Adipocyte (in vitro differentiated cells): Measurements from ENCODE around the gene CLK3.

Experiments used
- DNase-seq: peaks from one replicate; pipeline ENCODE4 v3.0.0-alpha.2; 2015; ENCODE audit warnings: low read depth
- H3K27me3 ChIP-seq: replicated peaks from 2 replicates; pipeline ENCODE4 v1.7.0; 2013; ENCODE audit warnings: mild to moderate bottlenecking, low read length, moderate library complexity; ENCODE audit not compliant: control insufficient read depth, insufficient read depth
- H3K36me3 ChIP-seq: 2 replicates; pipeline ENCODE4 v1.7.0; 2013; ENCODE audit warnings: low read length, mild to moderate bottlenecking, moderate library complexity; ENCODE audit not compliant: control insufficient read depth, insufficient read depth, severe bottlenecking
- H3K4me1 ChIP-seq: 2 replicates; pipeline ENCODE4 v1.7.0; 2013; ENCODE audit warnings: mild to moderate bottlenecking, low read length, moderate library complexity; ENCODE audit not compliant: control insufficient read depth, insufficient read depth
- H3K4me3 ChIP-seq: 2 replicates; pipeline ENCODE4 v1.7.0; 2013; ENCODE audit warnings: mild to moderate bottlenecking, low read length, moderate library complexity
- H3K9ac ChIP-seq: 2 replicates; pipeline ENCODE4 v1.7.0; 2013; ENCODE audit warnings: mild to moderate bottlenecking, low read length, moderate library complexity
- H3K9me3 ChIP-seq: 2 replicates; pipeline ENCODE4 v1.7.0; 2013; ENCODE audit warnings: mild to moderate bottlenecking, low read length, moderate library complexity; ENCODE audit not compliant: control insufficient read depth

CLK3 gene

GRCh38 chr15:74603789-74604705, 11.6 kb upstream of the CLK3 start:
- no peak overlapping the region for H3K4me3 ChIP-seq
- H3K9ac ChIP-seq, result no peak overlapping the region
- peaks cover 7% of the 10 kb centered on the region for H3K27me3 ChIP-seq
- no peak for DNase-seq
- H3K36me3 ChIP-seq, result no peaks in the 10 kb centered on the region
- H3K4me1 ChIP-seq, result peaks cover 15% of the 10 kb centered on the region
- H3K9me3 ChIP-seq, result no peaks in the 10 kb centered on the region

GRCh38 chr15:74604983-74605794, 10.4 kb upstream of the CLK3 start:
- peaks cover 12% of the 10 kb centered on the region for H3K27me3 ChIP-seq
- H3K4me1 ChIP-seq, result peaks cover 6% of the 10 kb centered on the region
- H3K4me3 ChIP-seq, result no peak overlapping the region
- H3K36me3 ChIP-seq, result no peaks in the 10 kb centered on the region
- DNase-seq, result no peak
- no peaks in the 10 kb centered on the region for H3K9me3 ChIP-seq
- no peak overlapping the region for H3K9ac ChIP-seq

GRCh38 chr15:74605795-74606150, 9.9 kb upstream of the CLK3 start:
- Histone ChIP-seq H3K4me3 (no peak overlapping the region), H3K9ac (no peak overlapping the region), H3K36me3 (no peaks in the 10 kb centered on the region), H3K27me3 (peaks cover 12% of the 10 kb centered on the region), H3K9me3 (no peaks in the 10 kb centered on the region), H3K4me1 (peaks cover 4% of the 10 kb centered on the region)
- no peak for DNase-seq

- Histone ChIP-seq H3K36me3 (no peaks in the 10 kb centered on the region), H3K4me1 (no peaks in the 10 kb centered on the region), H3K4me3 (no peak overlapping the region), H3K9ac (no peak overlapping the region), H3K9me3 (no peaks in the 10 kb centered on the region), H3K27me3 (peaks cover 12% of the 10 kb centered on the region)
- DNase-seq, result no peak
Observed at GRCh38 chr15:74608786-74609185, 6.8 kb upstream of the CLK3 start.

- Histone ChIP-seq H3K27me3 (peaks cover 12% of the 10 kb centered on the region), H3K9ac (no peak overlapping the region), H3K9me3 (no peaks in the 10 kb centered on the region), H3K36me3 (no peaks in the 10 kb centered on the region), H3K4me1 (peaks cover 3% of the 10 kb centered on the region), H3K4me3 (no peak overlapping the region)
- no peak for DNase-seq
Observed at GRCh38 chr15:74609938-74610301, 5.7 kb upstream of the CLK3 start.

GRCh38 chr15:74610302-74610951, 5.2 kb upstream of the CLK3 start:
- H3K9me3 ChIP-seq, result no peaks in the 10 kb centered on the region
- peaks cover 3% of the 10 kb centered on the region for H3K4me1 ChIP-seq
- no peak overlapping the region for H3K9ac ChIP-seq
- DNase-seq, result no peak
- H3K4me3 ChIP-seq, result no peak overlapping the region
- no peaks in the 10 kb centered on the region for H3K36me3 ChIP-seq
- H3K27me3 ChIP-seq, result peaks cover 12% of the 10 kb centered on the region

GRCh38 chr15:74611341-74611740, 4.3 kb upstream of the CLK3 start:
- Histone ChIP-seq H3K9me3 (no peaks in the 10 kb centered on the region), H3K36me3 (no peaks in the 10 kb centered on the region), H3K9ac (no peak overlapping the region), H3K4me3 (no peak overlapping the region), H3K4me1 (peaks cover 3% of the 10 kb centered on the region), H3K27me3 (peaks cover 12% of the 10 kb centered on the region)
- DNase-seq, result no peak

- DNase-seq, result no peak
- H3K27me3 ChIP-seq, result peaks cover 12% of the 10 kb centered on the region
Observed at GRCh38 chr15:74611834-74612233, 3.8 kb upstream of the CLK3 start.

GRCh38 chr15:74612677-74613076, 3.0 kb upstream of the CLK3 start:
- peaks cover 16% of the 10 kb centered on the region for H3K4me1 ChIP-seq
- DNase-seq, result no peak
- no peaks in the 10 kb centered on the region for H3K36me3 ChIP-seq
- no peak overlapping the region for H3K9ac ChIP-seq
- H3K27me3 ChIP-seq, result peaks cover 12% of the 10 kb centered on the region
- H3K4me3 ChIP-seq, result no peak overlapping the region
- H3K9me3 ChIP-seq, result no peaks in the 10 kb centered on the region

More at GRCh38 chr15:74611834-74612233, 3.8 kb upstream of the CLK3 start:
- no peaks in the 10 kb centered on the region for H3K9me3 ChIP-seq
- no peak overlapping the region for H3K9ac ChIP-seq
- H3K4me3 ChIP-seq, result no peak overlapping the region
- H3K4me1 ChIP-seq, result peaks cover 7% of the 10 kb centered on the region
- H3K36me3 ChIP-seq, result no peaks in the 10 kb centered on the region

- DNase-seq, result peak; percentile 10
- Histone ChIP-seq H3K4me1 (peaks cover 22% of the 10 kb centered on the region), H3K4me3 (no peak overlapping the region), H3K9ac (no peak overlapping the region), H3K27me3 (peaks cover 12% of the 10 kb centered on the region), H3K9me3 (no peaks in the 10 kb centered on the region), H3K36me3 (no peaks in the 10 kb centered on the region)
Observed at GRCh38 chr15:74613089-74613952, 2.3 kb upstream of the CLK3 start.
